Kidney epithelial cell (primary cell): ENCODE measurements around the gene BCORL1. TPM values are rescaled to one million over a fixed set of nuclear protein-coding genes. Genes with fewer than 3 reads are reported as not detected.

Experiments
- DNase-seq: peaks from one replicate; pipeline ENCODE4 v3.0.0-alpha.2; 2010; ENCODE audit warnings: low read depth
- H3K27me3 ChIP-seq: 2 replicates; pipeline ENCODE4 v1.6.0; 2011; ENCODE audit warnings: low read length; ENCODE audit not compliant: control insufficient read depth, insufficient read depth
- H3K36me3 ChIP-seq: 2 replicates; pipeline ENCODE4 v1.5.1; 2011; ENCODE audit warnings: low read length; ENCODE audit not compliant: control insufficient read depth, insufficient read depth
- H3K4me3 ChIP-seq: 2 replicates; pipeline ENCODE4 v1.5.1; 2011; ENCODE audit warnings: low read depth, mild to moderate bottlenecking, control low read depth, low read length
- CTCF ChIP-seq: IDR thresholded peaks from 2 replicates; pipeline ENCODE4 v1.5.1; 2011; ENCODE audit warnings: mild to moderate bottlenecking, moderate library complexity, low read length, control low read depth, inconsistent platforms; ENCODE audit not compliant: insufficient read depth, poor library complexity, severe bottlenecking
- total RNA-seq: library from RNA; depleted of rRNA; stranded (reverse); fragments of >200 nt; gene quantifications from 2 replicates; pipeline ENCODE4 v1.2.3, GENCODE V29; 2015

BCORL1 gene
- total RNA-seq, 1 donor from 2014 or later, result 4.8 TPM

- TF ChIP-seq CTCF, result no peak
These were observed 27.3 kb downstream of the BCORL1 start for GRCh38 chrX:130009658-130010223.

GRCh38 chrX:130012683-130013082, 30.2 kb downstream of the BCORL1 start:
- no peaks in the 10 kb centered on the region for H3K36me3 ChIP-seq

More at GRCh38 chrX:130009658-130010223, 27.3 kb downstream of the BCORL1 start:
- no peaks in the 10 kb centered on the region for H3K36me3 ChIP-seq
- H3K4me3 ChIP-seq, result no peak overlapping the region
- DNase-seq, result no peak
- no peaks in the 10 kb centered on the region for H3K27me3 ChIP-seq

GRCh38 chrX:130013661-130014060, 31.2 kb downstream of the BCORL1 start:
- no peak overlapping the region for H3K4me3 ChIP-seq
- DNase-seq, result no peak
- H3K27me3 ChIP-seq, result no peaks in the 10 kb centered on the region
- no peaks in the 10 kb centered on the region for H3K36me3 ChIP-seq
- TF ChIP-seq CTCF, result no peak

More at GRCh38 chrX:130012683-130013082, 30.2 kb downstream of the BCORL1 start:
- DNase-seq, result no peak
- Histone ChIP-seq H3K4me3 (no peak overlapping the region), H3K27me3 (no peaks in the 10 kb centered on the region)
- no peak for TF ChIP-seq CTCF

GRCh38 chrX:130014356-130014755, 31.9 kb downstream of the BCORL1 start:
- Histone ChIP-seq H3K4me3 (no peak overlapping the region), H3K27me3 (no peaks in the 10 kb centered on the region), H3K36me3 (no peaks in the 10 kb centered on the region)
- DNase-seq, result no peak
- no peak for TF ChIP-seq CTCF

DNA sequence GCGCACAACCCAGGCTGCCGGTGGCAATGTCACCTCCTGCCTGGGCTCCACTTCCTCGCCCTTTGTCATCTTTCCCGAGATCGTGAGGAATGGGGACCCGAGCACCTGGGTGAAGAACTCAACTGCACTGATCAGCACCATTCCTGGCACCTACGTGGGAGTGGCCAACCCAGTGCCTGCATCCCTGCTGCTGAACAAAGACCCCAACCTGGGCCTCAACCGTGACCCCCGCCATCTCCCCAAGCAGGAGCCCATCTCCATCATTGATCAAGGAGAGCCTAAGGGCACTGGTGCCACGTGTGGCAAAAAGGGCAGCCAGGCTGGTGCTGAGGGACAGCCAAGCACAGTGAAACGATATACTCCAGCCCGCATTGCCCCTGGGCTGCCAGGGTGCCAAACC, 32.3 kb downstream of the BCORL1 start:
- no peak overlapping the region for H3K4me3 ChIP-seq

More for the DNA sequence above, 32.3 kb downstream of the BCORL1 start:
- Histone ChIP-seq H3K27me3 (no peaks in the 10 kb centered on the region), H3K36me3 (no peaks in the 10 kb centered on the region)
- DNase-seq, result no peak
- no peak for TF ChIP-seq CTCF
